HG03039 (cell line): Measurements from ENCODE around the gene ALPK3.

ENCODE experiments used
- ATAC-seq: cut with Tn5 transposase; IDR thresholded peaks from one replicate; pipeline ENCODE4 v1.9.1; 2021; ENCODE audit warnings: mild to moderate bottlenecking, moderate library complexity; ENCODE audit not compliant: unreplicated experiment

Gene ALPK3

GRCh38 chr15:84798436-84798946 is 18.7 kb upstream of the ALPK3 start:
- no peak for ATAC-seq

- ATAC-seq, result no peak
Observed at GRCh38 chr15:84799511-84800187, 17.5 kb upstream of the ALPK3 start.

- no peak for ATAC-seq
Observed at GRCh38 chr15:84800365-84800806, 16.8 kb upstream of the ALPK3 start.

GRCh38 chr15:84804005-84804900 is 12.9 kb upstream of the ALPK3 start:
- ATAC-seq, result no peak

- ATAC-seq, result no peak
Observed at GRCh38 chr15:84805221-84805620, 11.9 kb upstream of the ALPK3 start.

- ATAC-seq, result no peak
Observed at GRCh38 chr15:84807228-84807627, 9.9 kb upstream of the ALPK3 start.

GRCh38 chr15:84810073-84810840 is 6.9 kb upstream of the ALPK3 start:
- no peak for ATAC-seq

- ATAC-seq, result no peak
Observed at GRCh38 chr15:84811151-84811550, 6.0 kb upstream of the ALPK3 start.

GRCh38 chr15:84811828-84812227 is 5.3 kb upstream of the ALPK3 start:
- no peak for ATAC-seq

GRCh38 chr15:84812842-84813241 is 4.3 kb upstream of the ALPK3 start:
- no peak for ATAC-seq

- no peak for ATAC-seq
Observed at GRCh38 chr15:84813435-84813834, 3.7 kb upstream of the ALPK3 start.

- ATAC-seq, result no peak
Observed at GRCh38 chr15:84813931-84814330, 3.2 kb upstream of the ALPK3 start.

- no peak for ATAC-seq
Observed at GRCh38 chr15:84814916-84815315, 2.2 kb upstream of the ALPK3 start.

- no peak for ATAC-seq
Observed at GRCh38 chr15:84817466-84818081, 418 bp downstream of the ALPK3 start.

- no peak for ATAC-seq
Observed at GRCh38 chr15:84818261-84819131, 1.3 kb downstream of the ALPK3 start.

GRCh38 chr15:84819291-84819768 is 2.2 kb downstream of the ALPK3 start:
- ATAC-seq, result no peak

- no peak for ATAC-seq
Observed at GRCh38 chr15:84819791-84820190, 2.6 kb downstream of the ALPK3 start.

- ATAC-seq, result no peak
Observed at GRCh38 chr15:84821501-84822021, 4.4 kb downstream of the ALPK3 start.

GRCh38 chr15:84822653-84823281 is 5.6 kb downstream of the ALPK3 start:
- ATAC-seq, result no peak
